Inflammatory macrophage treated with lipopolysaccharide for 4 hours (primary cell): ENCODE results near the gene EMILIN2.

Experiments used
- DNase-seq: peaks from one replicate; pipeline ENCODE4 v3.0.0-alpha.2; 2020

The EMILIN2 gene

DNA sequence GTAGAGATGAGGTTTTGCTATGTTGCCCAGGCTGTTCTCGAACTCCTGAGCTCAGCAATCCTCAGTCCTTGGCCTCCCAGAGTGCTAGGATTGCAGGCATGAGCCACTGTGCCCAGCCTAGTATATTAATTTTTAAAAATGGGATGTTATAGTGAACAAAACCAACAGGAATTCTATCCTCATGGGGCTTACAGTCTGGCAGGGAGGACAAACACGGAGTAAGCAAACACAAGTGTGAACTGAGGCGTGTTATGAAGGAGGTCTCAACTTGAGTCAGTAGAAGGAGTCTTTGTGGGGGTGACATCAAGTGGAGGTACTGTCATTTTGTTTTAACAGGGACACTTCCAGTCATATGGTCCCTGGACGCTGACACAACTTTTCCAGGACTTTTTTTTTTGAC is 33.1 kb downstream of the EMILIN2 start:
- DNase-seq: no peak

GRCh38 chr18:2880473-2880872 is 33.7 kb downstream of the EMILIN2 start:
- DNase-seq: no peak

DNA sequence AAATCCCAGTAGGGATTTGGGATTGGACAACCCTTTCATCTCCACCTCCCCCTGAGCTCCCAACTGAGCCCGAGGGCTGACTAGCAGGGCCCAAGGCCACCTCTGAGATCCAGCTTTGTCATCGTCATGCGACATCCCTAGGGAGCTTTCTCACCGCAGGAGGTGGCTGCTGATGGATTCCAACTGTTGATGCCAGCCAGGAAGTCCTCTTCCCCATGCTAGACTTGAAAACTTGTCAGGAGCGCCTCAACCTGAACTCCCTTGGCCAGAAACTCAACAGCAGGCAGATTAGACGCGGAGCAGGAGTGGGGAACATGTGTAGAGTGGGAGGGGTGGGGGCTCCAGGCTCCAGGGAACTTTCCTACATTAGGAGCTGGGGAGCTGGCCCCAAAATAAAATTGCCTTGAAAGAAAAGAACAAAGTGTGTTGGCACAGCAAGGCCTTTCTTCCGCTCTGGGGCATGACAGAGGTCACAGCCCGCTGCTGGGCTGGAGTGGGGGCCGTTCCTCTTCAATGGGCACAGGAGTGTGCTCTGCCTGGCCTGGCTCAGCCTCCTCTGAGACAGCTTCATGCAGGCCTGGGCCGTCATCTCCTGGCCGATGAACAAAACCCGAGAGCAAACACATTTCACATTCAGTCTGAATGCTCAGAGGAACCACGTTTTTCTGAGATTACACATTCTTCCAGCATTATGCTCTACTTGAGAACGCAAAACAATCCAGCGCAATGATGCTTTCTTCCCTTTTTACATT is 34.5 kb downstream of the EMILIN2 start:
- no peak for DNase-seq

DNA sequence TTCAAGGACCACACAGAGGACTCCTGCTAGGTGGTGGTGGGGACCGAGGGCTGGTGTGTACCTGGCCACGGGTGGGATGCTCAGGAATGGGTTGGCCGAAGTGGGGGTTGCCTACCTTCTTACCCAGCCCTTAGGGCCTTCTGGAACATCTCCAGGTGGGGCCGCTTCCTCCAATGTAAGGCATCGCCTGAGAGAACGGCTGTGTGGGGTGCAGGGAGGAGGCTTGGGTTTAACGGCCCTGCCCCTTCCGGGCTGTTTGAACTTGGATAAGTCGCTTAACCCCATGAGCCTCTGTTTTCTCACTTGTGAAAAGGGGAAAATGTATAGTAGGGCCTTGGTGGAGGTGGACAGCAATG is 35.0 kb downstream of the EMILIN2 start:
- no peak for DNase-seq

DNA sequence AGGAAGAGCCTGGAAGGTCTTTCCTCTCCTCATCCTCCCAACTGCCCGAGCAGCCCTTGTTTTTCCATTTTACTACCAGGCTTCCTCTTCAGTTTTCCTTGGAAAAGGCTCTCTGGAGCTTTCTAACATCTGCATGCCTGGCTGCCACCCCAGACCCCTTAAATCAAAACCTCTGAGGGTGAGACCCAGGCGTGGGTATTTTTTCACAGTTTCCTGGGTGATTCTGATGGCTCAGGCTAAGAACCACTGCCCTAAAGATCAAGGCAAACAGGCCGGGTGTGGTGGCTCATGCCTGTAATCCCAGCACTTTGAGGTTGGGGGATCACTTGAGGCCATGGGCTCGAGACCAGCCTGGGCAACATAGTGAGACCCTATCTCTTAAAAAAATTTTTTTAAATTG is 35.4 kb downstream of the EMILIN2 start:
- DNase-seq: no peak

DNA sequence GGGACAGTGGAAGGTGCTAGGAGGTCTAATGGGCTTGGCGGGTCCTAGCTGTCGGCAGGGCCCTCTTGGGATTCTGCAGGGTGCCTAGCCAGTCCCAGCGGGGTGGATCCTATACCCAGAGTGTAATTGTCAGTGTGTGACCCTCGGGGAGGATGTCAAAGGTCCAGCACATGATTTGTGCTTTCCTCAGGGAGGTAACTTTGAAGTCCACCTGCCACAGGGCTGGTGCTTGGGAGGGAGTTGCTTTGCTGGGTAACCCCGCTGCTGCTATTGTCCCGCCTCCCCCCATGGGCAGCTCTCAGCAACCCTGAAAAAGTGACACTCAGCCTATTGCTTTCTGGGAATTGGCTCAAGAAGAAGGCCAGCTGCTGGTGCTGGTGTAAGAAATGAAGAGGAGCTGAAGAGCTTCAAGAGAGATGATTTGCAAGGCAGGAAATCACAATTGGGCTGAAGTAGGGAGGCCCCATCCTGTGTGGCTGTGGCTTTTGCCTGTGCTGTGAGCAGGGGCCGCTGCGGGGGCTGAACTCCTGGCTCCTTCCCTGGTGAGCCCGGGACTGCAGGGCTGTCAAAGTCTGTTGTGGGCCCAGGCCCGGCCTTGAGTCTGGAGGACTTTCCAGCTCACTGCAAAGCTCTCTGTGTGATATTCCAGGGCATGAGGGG is 36.4 kb downstream of the EMILIN2 start:
- DNase-seq: no peak

- no peak for DNase-seq
These were observed 38.0 kb downstream of the EMILIN2 start for GRCh38 chr18:2884706-2885285.

GRCh38 chr18:2887470-2887869 is 40.7 kb downstream of the EMILIN2 start:
- DNase-seq: no peak

GRCh38 chr18:2889761-2890192 is 43.0 kb downstream of the EMILIN2 start:
- DNase-seq: peak; percentile 37

DNA sequence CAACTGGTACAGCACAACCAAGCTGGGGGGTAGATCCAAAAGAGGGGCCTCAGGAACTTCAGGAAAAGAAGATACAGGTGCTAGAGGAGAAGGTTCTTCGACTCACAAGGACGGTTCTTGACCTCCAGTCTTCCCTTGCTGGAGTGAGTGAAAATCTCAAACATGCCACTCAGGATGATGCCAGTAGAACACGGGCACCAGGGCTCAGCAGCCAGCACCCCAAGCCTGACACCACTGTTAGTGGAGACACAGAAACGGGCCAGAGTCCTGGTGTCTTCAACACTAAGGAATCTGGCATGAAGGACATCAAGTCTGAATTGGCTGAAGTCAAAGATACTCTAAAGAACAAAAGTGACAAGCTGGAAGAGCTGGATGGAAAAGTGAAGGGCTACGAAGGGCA is 43.8 kb downstream of the EMILIN2 start:
- DNase-seq: no peak

DNA sequence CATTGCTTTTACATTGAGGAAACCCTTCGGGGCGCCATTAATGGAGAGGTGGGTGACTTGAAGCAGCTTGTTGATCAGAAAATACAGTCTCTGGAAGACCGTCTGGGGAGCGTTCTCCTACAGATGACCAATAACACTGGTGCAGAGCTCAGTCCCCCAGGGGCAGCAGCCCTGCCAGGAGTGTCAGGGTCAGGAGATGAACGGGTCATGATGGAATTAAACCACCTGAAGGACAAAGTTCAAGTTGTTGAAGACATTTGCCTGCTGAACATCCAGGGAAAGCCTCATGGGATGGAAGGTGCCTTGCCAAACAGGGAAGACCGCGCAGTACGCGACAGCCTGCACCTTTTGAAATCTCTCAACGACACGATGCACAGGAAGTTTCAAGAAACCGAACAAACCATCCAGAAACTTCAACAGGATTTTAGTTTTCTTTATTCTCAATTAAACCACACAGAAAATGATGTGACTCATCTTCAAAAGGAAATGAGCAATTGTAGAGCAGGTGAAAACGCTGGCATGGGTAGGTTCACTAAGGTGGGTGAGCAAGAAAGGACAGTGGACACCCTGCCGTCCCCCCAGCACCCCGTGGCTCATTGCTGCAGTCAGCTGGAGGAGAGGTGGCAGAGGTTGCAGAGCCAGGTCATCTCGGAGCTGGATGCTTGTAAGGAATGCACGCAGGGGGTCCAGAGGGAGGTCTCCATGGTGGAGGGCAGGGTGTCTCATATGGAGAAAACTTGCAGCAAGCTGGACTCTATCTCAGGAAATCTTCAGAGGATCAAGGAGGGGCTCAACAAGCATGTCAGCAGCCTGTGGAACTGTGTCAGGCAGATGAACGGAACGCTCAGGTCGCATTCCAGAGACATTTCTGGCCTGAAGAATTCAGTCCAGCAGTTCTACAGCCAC is 45.0 kb downstream of the EMILIN2 start:
- no peak for DNase-seq

DNA sequence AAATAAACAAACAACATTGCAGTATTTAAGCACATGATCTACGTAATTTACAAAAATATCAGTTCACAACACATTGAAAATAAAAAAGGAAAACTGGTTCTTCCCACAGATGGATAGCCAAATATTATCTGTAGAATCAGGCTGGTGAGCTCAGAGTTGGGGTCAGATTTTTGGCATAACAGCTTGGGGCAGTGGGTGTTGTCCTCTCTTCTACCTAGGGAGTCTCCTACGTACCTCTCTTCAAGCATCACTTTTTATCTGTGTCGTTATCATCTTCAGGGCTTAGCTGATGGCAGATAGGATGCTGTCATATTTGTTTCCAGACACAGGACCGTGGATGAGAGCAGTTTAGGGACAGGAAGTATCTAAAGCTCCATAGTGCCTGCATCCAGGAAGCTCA is 46.2 kb downstream of the EMILIN2 start:
- DNase-seq: no peak

DNA sequence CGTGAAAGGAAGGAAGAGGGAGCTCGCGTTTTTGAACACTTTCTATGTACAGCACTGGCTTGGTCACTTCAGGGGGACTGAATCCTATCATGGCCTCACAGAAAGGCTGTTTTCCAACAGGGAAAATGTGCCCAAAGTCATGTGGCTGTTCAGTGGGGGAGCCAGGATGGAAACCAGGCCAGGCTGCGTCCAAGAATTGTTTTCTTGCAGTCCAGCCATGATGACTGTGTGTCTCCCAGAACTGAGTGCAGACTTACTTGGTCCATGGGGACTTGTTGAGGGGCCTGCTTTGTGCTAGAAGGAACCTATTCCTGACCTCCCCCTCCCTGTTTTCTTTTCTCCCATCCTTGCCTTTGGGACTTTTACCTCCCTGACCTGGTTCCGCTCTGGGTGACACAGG is 46.9 kb downstream of the EMILIN2 start:
- no peak for DNase-seq

GRCh38 chr18:2894131-2894840 is 47.5 kb downstream of the EMILIN2 start:
- peak; percentile 16 for DNase-seq

DNA sequence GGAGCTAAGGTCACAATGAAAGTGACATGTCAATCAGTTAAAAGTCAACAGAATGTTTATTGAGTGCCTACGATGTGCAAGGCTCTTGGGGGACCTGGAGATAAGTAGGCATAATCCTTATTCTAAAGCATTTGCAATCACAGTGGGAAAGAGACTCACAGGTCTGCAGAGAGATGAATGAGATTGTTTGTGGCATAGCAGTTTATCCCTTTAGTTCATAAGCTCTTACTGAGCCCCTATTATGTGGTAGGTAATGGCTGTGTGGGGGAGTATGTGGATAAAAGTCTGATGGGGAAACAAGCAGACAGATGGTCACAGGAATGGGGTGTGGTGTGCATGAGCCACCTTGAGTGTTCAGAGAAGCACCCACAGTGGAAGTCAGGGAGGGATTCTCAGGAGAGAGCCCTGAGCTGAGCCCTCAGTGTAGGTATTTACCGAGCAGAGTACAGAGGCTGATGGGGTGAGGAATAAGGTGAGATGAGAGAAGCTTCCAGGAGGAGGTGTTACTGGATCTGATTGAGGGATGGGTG is 48.1 kb downstream of the EMILIN2 start:
- DNase-seq: no peak

DNA sequence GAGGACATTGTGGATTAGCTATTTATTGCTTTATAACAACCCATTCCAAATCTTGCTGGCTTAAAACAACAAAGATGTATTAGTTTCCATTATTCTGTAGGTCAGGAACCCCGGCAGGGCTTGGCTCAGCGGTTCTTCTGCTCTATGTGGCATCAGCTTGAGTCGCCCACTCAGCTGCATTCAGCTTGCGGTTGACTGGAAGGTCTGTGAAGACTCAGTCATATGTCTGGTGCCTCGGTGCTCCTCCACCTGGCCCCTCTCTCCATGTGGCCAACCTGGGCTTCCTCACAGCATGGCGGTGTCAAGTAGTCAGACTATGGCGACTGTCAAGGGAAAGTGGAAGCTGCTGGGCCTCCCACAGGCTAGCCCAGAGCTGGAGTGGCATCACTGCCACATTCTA is 48.6 kb downstream of the EMILIN2 start:
- no peak for DNase-seq

DNA sequence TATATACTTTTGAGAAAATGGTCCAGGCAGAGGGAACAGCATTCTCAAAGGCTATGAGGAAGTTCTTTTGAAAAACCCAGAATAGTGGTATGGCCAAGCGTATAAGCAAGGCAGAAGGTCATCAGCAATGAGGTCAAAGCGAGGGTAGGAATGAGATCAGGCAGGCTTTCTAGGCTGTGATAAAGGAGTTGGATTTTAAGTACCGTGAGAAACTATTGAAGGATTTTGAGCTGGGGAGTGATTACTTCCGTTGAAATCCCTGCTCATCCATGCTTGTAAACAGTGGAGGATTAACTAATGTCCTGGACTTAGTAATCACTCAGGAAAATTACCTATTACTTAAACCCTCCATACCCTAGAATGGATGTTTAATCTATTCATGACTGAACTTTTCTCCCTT is 50.2 kb downstream of the EMILIN2 start:
- no peak for DNase-seq

GRCh38 chr18:2897448-2898185 is 50.8 kb downstream of the EMILIN2 start:
- no peak for DNase-seq

DNA sequence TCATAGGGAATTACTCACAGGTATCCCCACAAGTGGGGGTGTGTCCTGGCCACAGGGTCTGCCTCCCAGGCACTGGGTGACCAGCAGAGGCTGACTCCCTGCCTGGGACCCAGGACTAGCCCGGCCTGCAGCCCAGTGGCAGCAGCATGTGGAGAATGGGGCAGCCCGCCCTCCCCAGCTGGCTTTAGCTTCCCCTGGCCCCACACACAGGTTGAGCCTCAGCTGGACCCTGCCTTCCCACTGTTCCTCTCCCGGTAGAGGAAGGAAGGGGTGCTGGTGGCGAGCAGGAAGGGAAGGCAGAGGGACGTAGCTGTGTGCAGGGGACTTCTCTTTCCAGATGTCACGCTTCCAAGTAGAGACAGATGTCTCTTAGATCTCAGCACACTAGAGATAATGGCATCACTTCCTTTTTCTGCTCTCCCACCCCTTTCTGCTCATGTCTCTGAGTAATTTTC is 51.4 kb downstream of the EMILIN2 start:
- peak; percentile 80 for DNase-seq

DNA sequence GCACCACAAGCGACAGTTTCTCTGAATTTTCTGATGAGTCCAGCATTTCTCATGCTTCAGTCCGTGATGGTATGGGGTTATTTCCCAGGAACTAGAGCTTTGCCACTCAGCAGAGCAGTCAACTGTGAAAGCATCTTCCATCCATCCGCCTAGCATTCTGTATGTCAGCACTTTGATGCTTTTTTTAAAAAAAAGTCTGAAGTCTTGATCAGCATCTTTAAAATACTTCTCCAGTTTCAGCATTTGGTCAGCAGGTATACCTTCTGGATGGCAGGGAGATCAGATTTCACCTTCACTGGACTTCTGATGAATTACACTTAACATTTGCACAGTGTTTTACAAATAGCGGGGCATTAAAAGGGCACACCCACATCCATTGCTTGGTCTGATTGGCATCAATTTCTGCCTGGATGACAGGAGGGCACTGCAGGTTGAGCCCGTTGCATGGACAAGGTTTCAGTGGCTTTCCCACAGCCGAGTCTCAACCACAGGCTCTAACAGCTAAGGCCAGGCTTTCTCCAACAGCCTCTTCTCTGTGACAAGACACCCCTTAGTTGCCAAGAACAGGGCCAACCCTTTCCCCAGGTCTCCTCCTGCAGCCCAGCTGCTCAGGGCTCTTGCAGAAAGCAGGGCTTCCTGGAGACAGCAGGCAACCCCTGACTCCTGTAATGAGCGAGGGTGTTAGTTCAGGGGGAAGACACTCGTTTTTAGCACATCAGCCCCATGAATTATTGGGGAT is 54.0 kb downstream of the EMILIN2 start:
- DNase-seq: no peak
